NK-92 treated with Interleukin-12 subunit alpha and Interleukin-12 subunit beta, amount 100 ng/mL, for 24 hours (cell line): Measurements from ENCODE around the gene WIF1.

Experiments used
- DNase-seq: peaks from one replicate; lab custom pipeline; 2025; lab: John Stamatoyannopoulos, UW

Gene WIF1

DNA sequence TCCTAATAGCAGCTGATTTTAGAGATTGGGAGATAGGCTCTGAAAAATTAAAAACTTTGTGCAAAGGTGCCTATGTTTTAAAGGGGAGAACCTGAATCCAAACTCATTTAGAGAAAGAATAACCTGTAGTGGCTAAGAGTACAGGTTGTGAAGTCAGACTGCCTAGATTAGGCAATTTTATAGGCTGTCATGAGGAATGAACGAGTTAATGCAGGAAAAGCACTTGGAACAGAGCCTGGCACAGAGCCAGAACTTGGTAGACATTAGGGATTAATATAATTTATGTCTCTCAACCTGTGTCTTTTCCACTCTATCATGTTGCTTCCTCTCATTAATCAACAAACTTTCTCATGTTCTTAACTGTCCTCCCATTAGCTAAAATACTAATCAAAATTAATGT lies 98.1 kb downstream of the WIF1 start:
- no peak for DNase-seq

DNA sequence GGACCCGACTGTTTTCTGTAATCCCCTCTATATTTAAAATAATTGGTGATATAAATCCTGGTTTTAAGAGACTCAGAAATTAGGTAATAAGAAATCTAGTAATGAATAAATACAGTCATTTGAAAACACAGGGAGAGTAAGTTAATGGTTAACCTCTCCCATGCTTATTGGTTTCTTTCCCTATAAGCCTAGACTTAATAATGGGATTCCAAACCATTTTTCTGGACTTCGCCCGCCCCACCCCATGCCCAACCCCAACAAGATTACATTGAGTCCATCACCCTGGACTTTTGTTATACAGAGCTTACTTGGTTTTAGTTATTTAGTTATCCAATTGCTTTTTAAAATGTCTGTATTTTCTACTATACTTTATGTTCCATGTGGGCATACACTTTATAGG lies 98.7 kb downstream of the WIF1 start:
- DNase-seq: no peak

GRCh38 chr12:65019696-65020234 lies 101.3 kb downstream of the WIF1 start:
- no peak for DNase-seq

GRCh38 chr12:65016881-65017650 lies 104.0 kb downstream of the WIF1 start:
- no peak for DNase-seq

- DNase-seq: no peak
Observed at GRCh38 chr12:65015850-65016249, 105.3 kb downstream of the WIF1 start.

GRCh38 chr12:65014504-65015271 lies 106.4 kb downstream of the WIF1 start:
- no peak for DNase-seq

- DNase-seq: no peak
Observed at GRCh38 chr12:65010437-65010836, 110.7 kb downstream of the WIF1 start.

GRCh38 chr12:65005716-65006115 lies 115.4 kb downstream of the WIF1 start:
- DNase-seq: no peak

DNA sequence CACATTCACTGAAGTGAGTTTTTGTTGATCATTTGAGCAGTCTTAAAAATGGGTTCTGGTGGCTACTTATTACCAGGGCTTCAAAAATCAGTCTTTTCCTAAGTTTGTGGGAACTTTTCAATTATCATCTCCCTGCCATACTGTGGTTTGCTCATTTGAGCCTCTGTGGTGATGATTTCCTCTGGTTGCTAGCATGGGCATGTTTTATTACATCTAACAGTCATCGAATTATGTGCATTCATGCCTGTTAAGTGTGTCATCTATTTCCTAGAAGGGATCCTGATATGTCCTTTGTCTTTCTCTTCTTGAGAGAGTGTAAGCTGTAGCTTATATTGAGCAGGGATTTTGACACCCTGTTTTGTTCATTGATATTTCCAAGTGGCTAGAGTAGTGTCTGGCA lies 116.8 kb downstream of the WIF1 start:
- DNase-seq: no peak
